Right cardiac atrium (tissue), 5 donors: Measurements from ENCODE around the gene TMPRSS3. TPM values are rescaled to one million over a fixed set of nuclear protein-coding genes. Genes with fewer than 3 reads are reported as not detected.
A peak's percentile ranks its signal among the peaks of the same experiment; 100 is the strongest.

Source experiments
- ATAC-seq, 2 donors: fragments of 200-7000 bp; cut with Tn5 transposase; one replicate each; pipeline versions ENCODE4 v1.8.0 to v1.9.1; 2020; ENCODE audit warnings: moderate library complexity in 2 of 2, mild to moderate bottlenecking in 1 of 2
- DNase-seq, 3 donors: peaks; one replicate each; pipeline ENCODE4 v3.0.0-alpha.2; 2020
- H3K27ac ChIP-seq: one replicate; pipeline ENCODE4 v1.5.1; 2013; ENCODE audit warnings: mild to moderate bottlenecking, low read length, control low read depth, moderate library complexity
- H3K27me3 ChIP-seq: one replicate; pipeline ENCODE4 v1.6.1; 2013; ENCODE audit not compliant: control insufficient read depth, insufficient read depth
- H3K4me1 ChIP-seq: one replicate; pipeline ENCODE4 v1.6.1; 2013; ENCODE audit warnings: low read length; ENCODE audit not compliant: control insufficient read depth, insufficient read depth
- H3K4me3 ChIP-seq: one replicate; pipeline ENCODE4 v1.5.1; 2013; ENCODE audit warnings: low read length, control low read depth
- H3K9me3 ChIP-seq: one replicate; pipeline ENCODE4 v1.6.1; 2013; ENCODE audit warnings: low read length; ENCODE audit not compliant: control insufficient read depth
- WGBS: extraction: QIAGEN DNeasy Blood & Tissue Kit; methylation state at CpG from one replicate; pipeline ENCODE4 v1.1.7; 2013; 5-methylcytosine and 5-hydroxymethylcytosine counted together
- intact Hi-C, 4 donors: fragments of 100-400 bp; cut with DNase I; formaldehyde crosslinking; loops; one replicate each; pipeline versions ENCODE4 v1.11.0 to v1.14.0; 2022 to 2023
- polyA plus RNA-seq: library from polyadenylated mRNA; stranded (reverse); fragments of 200-250 nt; gene quantifications from one replicate; pipeline ENCODE4 v1.2.3, GENCODE V29; 2013
- total RNA-seq, 4 donors: library from RNA; stranded (reverse); fragmentation: NEBNext Ultra II Directional; extraction: Animal tissue kit (Norgen Biotek cat#: 25700); gene quantifications; one replicate each; pipeline ENCODE4 v1.2.1, GENCODE V29; 2021
- donor health status: healthy with polysubstance abuse.
- donor health status: DM: no; HTN: yes; CAD: no.
- donor health status: DM: no; HTN: no; CAD: no.
- donor health status: DM: no; HTN: yes; CAD: no; lungs with severe emphysema.
- donor health status: DM: yes; HTN: yes; CAD: no.

The TMPRSS3 gene
- total and polyA plus RNA-seq, 5 donors, result not detected

GRCh38 chr21:42377211-42377950 is 18.5 kb downstream of the TMPRSS3 start:
- Histone ChIP-seq H3K4me1 (no peaks in the 10 kb centered on the region), H3K27me3 (no peaks in the 10 kb centered on the region), H3K9me3 (peaks cover 2% of the 10 kb centered on the region), H3K4me3 (no peak overlapping the region), H3K27ac (no peak overlapping the region)
- ATAC-seq (no peak), DNase-seq (no peak)
- intact Hi-C loops, result no loop called here
- WGBS, result 71% methylated on average over 24 of the region's 24 CpGs

GRCh38 chr21:42376338-42376982 is 19.4 kb downstream of the TMPRSS3 start:
- no peak overlapping the region for H3K27ac ChIP-seq
- H3K27me3 ChIP-seq, result no peaks in the 10 kb centered on the region
- no peaks in the 10 kb centered on the region for H3K9me3 ChIP-seq
- WGBS, result 78% methylated on average over 32 of the region's 32 CpGs
- no peak overlapping the region for H3K4me3 ChIP-seq
- ATAC-seq (no peak), DNase-seq (no peak)
- no peaks in the 10 kb centered on the region for H3K4me1 ChIP-seq
- intact Hi-C loops, result no loop called here

GRCh38 chr21:42375966-42376337 is 19.9 kb downstream of the TMPRSS3 start:
- no peaks in the 10 kb centered on the region for H3K27me3 ChIP-seq
- no peaks in the 10 kb centered on the region for H3K4me1 ChIP-seq
- no peak overlapping the region for H3K27ac ChIP-seq
- DNase-seq (no peak), ATAC-seq (peak in 1 of 2 donors; percentile 27)
- no peak overlapping the region for H3K4me3 ChIP-seq
- no peaks in the 10 kb centered on the region for H3K9me3 ChIP-seq
- intact Hi-C loops, result no loop called here
- 86% methylated on average over 3 of the region's 3 CpGs for WGBS

- H3K4me3 ChIP-seq, result no peak overlapping the region
- no peaks in the 10 kb centered on the region for H3K4me1 ChIP-seq
- DNase-seq, result no peak
- H3K9me3 ChIP-seq, result no peaks in the 10 kb centered on the region
- intact Hi-C loops, result no loop called here
- H3K27ac ChIP-seq, result no peak overlapping the region
- no peaks in the 10 kb centered on the region for H3K27me3 ChIP-seq
- ATAC-seq, result no peak
- WGBS, result 69% methylated on average over 11 of the region's 11 CpGs
Observed at GRCh38 chr21:42375506-42375905, 20.3 kb downstream of the TMPRSS3 start.

GRCh38 chr21:42374864-42375499 is 20.9 kb downstream of the TMPRSS3 start:
- DNase-seq, result no peak
- WGBS, result 17% methylated on average over 23 of the region's 23 CpGs
- intact Hi-C loops, result no loop called here

GRCh38 chr21:42374457-42374856 is 21.4 kb downstream of the TMPRSS3 start:
- 74% methylated on average over 7 of the region's 7 CpGs for WGBS
- no peak for DNase-seq
- no peak overlapping the region for H3K4me3 ChIP-seq
- no peak overlapping the region for H3K27ac ChIP-seq
- H3K4me1 ChIP-seq, result no peaks in the 10 kb centered on the region
- ATAC-seq, result no peak
- H3K27me3 ChIP-seq, result no peaks in the 10 kb centered on the region
- no peaks in the 10 kb centered on the region for H3K9me3 ChIP-seq
- intact Hi-C loops, result no loop called here

More at GRCh38 chr21:42374864-42375499, 20.9 kb downstream of the TMPRSS3 start:
- Histone ChIP-seq H3K27ac (no peak overlapping the region), H3K9me3 (no peaks in the 10 kb centered on the region), H3K4me1 (no peaks in the 10 kb centered on the region), H3K27me3 (no peaks in the 10 kb centered on the region), H3K4me3 (no peak overlapping the region)
- no peak for ATAC-seq

GRCh38 chr21:42373908-42374455 is 21.9 kb downstream of the TMPRSS3 start:
- WGBS, result 82% methylated on average over 16 of the region's 16 CpGs
- Histone ChIP-seq H3K9me3 (no peaks in the 10 kb centered on the region), H3K4me3 (no peak overlapping the region), H3K27me3 (no peaks in the 10 kb centered on the region), H3K4me1 (no peaks in the 10 kb centered on the region), H3K27ac (no peak overlapping the region)
- no peak for DNase-seq
- ATAC-seq, result no peak
- intact Hi-C loops, result no loop called here

- no peak for DNase-seq
- WGBS, result 77% methylated on average over 25 of the region's 25 CpGs
- ATAC-seq, result no peak
- H3K27me3 ChIP-seq, result no peaks in the 10 kb centered on the region
- H3K4me3 ChIP-seq, result no peak overlapping the region
- intact Hi-C loops, result no loop called here
- H3K27ac ChIP-seq, result no peak overlapping the region
- no peaks in the 10 kb centered on the region for H3K9me3 ChIP-seq
- no peaks in the 10 kb centered on the region for H3K4me1 ChIP-seq
Observed at GRCh38 chr21:42373196-42373907, 22.5 kb downstream of the TMPRSS3 start.

GRCh38 chr21:42370894-42371654 is 24.8 kb downstream of the TMPRSS3 start:
- no peaks in the 10 kb centered on the region for H3K27me3 ChIP-seq
- H3K4me3 ChIP-seq, result no peak overlapping the region
- H3K4me1 ChIP-seq, result no peaks in the 10 kb centered on the region
- H3K27ac ChIP-seq, result no peak overlapping the region
- 79% methylated on average over 18 of the region's 18 CpGs for WGBS
- intact Hi-C loops, result no loop called here
- ATAC-seq (peak in 1 of 2 donors; percentile 20), DNase-seq (no peak)
- H3K9me3 ChIP-seq, result no peaks in the 10 kb centered on the region

- H3K27ac ChIP-seq, result no peak overlapping the region
- 63% methylated on average over 16 of the region's 16 CpGs for WGBS
Observed at GRCh38 chr21:42369821-42370220, 26.0 kb downstream of the TMPRSS3 start.

More at GRCh38 chr21:42369821-42370220, 26.0 kb downstream of the TMPRSS3 start:
- Histone ChIP-seq H3K27me3 (no peaks in the 10 kb centered on the region), H3K9me3 (no peaks in the 10 kb centered on the region), H3K4me3 (no peak overlapping the region), H3K4me1 (no peaks in the 10 kb centered on the region)
- intact Hi-C loops, result no loop called here
- DNase-seq (no peak), ATAC-seq (no peak)
